ENCODE measurements around the gene KCNJ6.

Gene KCNJ6

GRCh38 chr21:37793660-37794059 is 122.6 kb downstream of the KCNJ6 start:
- no peak overlapping the region for H3K4me3 ChIP-seq (replicated peaks in 1 of 2; ENCODE audit: low read depth in 2 of 2, low read length in 2 of 2)
- DNase-seq (ENCODE audit: low read depth in 2 of 2) = peak; percentile 15 to 62
- TF ChIP-seq, protein P1, sequence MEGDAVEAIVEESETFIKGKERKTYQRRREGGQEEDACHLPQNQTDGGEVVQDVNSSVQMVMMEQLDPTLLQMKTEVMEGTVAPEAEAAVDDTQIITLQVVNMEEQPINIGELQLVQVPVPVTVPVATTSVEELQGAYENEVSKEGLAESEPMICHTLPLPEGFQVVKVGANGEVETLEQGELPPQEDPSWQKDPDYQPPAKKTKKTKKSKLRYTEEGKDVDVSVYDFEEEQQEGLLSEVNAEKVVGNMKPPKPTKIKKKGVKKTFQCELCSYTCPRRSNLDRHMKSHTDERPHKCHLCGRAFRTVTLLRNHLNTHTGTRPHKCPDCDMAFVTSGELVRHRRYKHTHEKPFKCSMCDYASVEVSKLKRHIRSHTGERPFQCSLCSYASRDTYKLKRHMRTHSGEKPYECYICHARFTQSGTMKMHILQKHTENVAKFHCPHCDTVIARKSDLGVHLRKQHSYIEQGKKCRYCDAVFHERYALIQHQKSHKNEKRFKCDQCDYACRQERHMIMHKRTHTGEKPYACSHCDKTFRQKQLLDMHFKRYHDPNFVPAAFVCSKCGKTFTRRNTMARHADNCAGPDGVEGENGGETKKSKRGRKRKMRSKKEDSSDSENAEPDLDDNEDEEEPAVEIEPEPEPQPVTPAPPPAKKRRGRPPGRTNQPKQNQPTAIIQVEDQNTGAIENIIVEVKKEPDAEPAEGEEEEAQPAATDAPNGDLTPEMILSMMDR (IDR thresholded peaks at IDR 0.05; ENCODE audit: low read depth, low read length) = no peak

- DNase-seq (ENCODE audit: low read depth in 2 of 2) = peak; percentile 7 to 42
- H3K4me3 ChIP-seq (replicated peaks in 1 of 2; ENCODE audit: low read depth in 2 of 2, low read length in 2 of 2) = no peak overlapping the region
- TF ChIP-seq, protein P1 (IDR thresholded peaks at IDR 0.05; ENCODE audit: low read depth, low read length) = no peak
Measured at GRCh38 chr21:37792046-37792445, 124.2 kb downstream of the KCNJ6 start.

DNA sequence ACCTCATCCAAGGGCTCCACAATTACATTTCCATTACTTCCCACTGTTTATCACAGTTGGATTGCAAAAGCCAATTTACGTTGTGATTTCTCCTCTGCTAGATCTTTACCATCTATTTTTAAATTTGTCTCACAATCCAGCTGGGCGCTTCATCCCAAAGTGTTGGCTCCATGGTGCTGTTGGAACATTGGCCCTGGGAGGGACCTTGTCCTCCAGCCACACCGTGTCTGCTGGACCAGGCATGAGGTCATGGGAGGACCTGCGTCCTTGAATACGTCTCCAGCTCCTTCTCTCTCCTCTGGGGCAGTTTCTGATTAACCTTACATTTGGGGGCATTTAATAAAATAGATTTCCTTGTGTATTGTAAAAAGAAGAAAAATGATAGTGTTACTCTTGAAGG is 125.4 kb downstream of the KCNJ6 start:
- DNase-seq (ENCODE audit: low read depth in 2 of 2) = no peak
- TF ChIP-seq, protein P1 (IDR thresholded peaks at IDR 0.05; ENCODE audit: low read depth, low read length) = no peak
- H3K4me3 ChIP-seq (replicated peaks in 1 of 2; ENCODE audit: low read depth in 2 of 2, low read length in 2 of 2) = no peak overlapping the region

DNA sequence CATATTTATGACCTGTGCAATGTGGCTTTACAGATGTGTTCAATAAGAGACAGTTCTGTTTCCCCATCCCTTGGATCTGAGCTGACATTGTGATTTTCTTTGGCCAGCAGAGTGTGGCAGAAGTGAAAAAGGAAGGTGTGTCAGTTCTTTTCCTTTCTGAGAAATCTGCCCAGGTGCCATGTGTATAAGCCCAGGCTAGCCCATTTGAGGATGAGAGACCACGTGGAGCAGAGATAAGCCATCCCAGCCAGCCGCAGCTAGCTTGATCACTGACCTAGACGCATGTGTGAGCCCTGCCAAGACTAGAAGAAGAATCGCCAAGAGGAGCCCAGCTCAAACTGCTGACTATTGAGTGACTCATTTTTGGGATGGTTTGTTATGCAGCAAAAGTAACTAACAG is 127.8 kb downstream of the KCNJ6 start:
- peak in 1 of 2 donors; percentile 27 for DNase-seq (ENCODE audit: low read depth in 2 of 2)
- no peak overlapping the region for H3K4me3 ChIP-seq (replicated peaks in 1 of 2; ENCODE audit: low read depth in 2 of 2, low read length in 2 of 2)
- TF ChIP-seq, protein P1 (IDR thresholded peaks at IDR 0.05; ENCODE audit: low read depth, low read length) = no peak

- TF ChIP-seq, protein P1 (IDR thresholded peaks at IDR 0.05; ENCODE audit: low read depth, low read length) = no peak
- peak; percentile 82 to 93 for DNase-seq (ENCODE audit: low read depth in 2 of 2)
- H3K4me3 ChIP-seq (replicated peaks in 1 of 2; ENCODE audit: low read depth in 2 of 2, low read length in 2 of 2) = no peak overlapping the region
Measured at GRCh38 chr21:37787456-37787855, 128.8 kb downstream of the KCNJ6 start.

GRCh38 chr21:37784591-37785318 is 131.5 kb downstream of the KCNJ6 start:
- peak in 1 of 2 donors; percentile 70 for DNase-seq (ENCODE audit: low read depth in 2 of 2)
- no peak overlapping the region for H3K4me3 ChIP-seq (replicated peaks in 1 of 2; ENCODE audit: low read depth in 2 of 2, low read length in 2 of 2)
- TF ChIP-seq, protein P1 (IDR thresholded peaks at IDR 0.05; ENCODE audit: low read depth, low read length) = no peak

DNA sequence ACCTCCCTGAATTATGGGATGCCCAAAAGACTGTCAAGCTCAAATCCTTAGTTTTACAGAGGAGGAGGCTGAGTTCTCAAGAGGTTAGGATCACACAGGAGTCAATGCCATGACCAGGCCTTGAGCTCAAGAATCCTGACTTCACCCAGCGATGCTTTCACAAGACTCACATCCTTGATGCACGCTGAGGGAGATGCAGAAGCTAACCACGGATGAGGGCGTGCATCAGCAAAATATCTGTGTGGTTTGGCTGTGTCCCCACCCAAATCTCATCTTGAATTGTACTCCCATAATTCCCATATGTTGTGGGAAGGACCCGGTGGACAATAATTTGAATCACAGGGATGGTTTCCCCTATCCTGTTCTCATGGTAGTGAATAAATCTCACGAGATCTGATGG is 133.2 kb downstream of the KCNJ6 start:
- no peak overlapping the region for H3K4me3 ChIP-seq (replicated peaks in 1 of 2; ENCODE audit: low read depth in 2 of 2, low read length in 2 of 2)
- TF ChIP-seq, protein P1 (IDR thresholded peaks at IDR 0.05; ENCODE audit: low read depth, low read length) = no peak
- DNase-seq (ENCODE audit: low read depth in 2 of 2) = peak; percentile 12 to 74

All from cardiac fibroblast (primary cell).